Upper lobe of right lung (tissue), 1 donor: ENCODE measurements around the gene GNG14. TPM values are rescaled to one million over a fixed set of nuclear protein-coding genes. Genes with fewer than 3 reads are reported as not detected.

Source experiments
- ATAC-seq: fragments of 200-7000 bp; cut with Tn5 transposase; one replicate; pipeline ENCODE4 v1.9.1; 2020; ENCODE audit warnings: mild to moderate bottlenecking, moderate library complexity
- DNase-seq: peaks from one replicate; pipeline ENCODE4 v3.0.0-alpha.2; 2020
- H3K27ac ChIP-seq: fragments of 200-600 bp; one replicate; pipeline ENCODE4 v1.8.0; 2022
- H3K27me3 ChIP-seq: fragments of 200-600 bp; one replicate; pipeline ENCODE4 v1.8.0; 2022; ENCODE audit warnings: mild to moderate bottlenecking
- H3K36me3 ChIP-seq: fragments of 200-600 bp; one replicate; pipeline ENCODE4 v1.8.0; 2022
- H3K4me1 ChIP-seq: fragments of 200-600 bp; one replicate; pipeline ENCODE4 v1.8.0; 2022
- H3K4me3 ChIP-seq: fragments of 200-600 bp; one replicate; pipeline ENCODE4 v1.8.0; 2022; ENCODE audit warnings: mild to moderate bottlenecking
- H3K9me3 ChIP-seq: fragments of 200-600 bp; one replicate; pipeline ENCODE4 v1.8.0; 2022
- intact Hi-C: fragments of 100-400 bp; cut with DNase I; formaldehyde crosslinking; loops from one replicate; pipeline ENCODE4 v1.11.0; 2022
- total RNA-seq: library from RNA; stranded (reverse); fragmentation: NEBNext Ultra II Directional; extraction: Animal tissue kit (Norgen Biotek cat#: 25700); gene quantifications from one replicate; pipeline ENCODE4 v1.2.1, GENCODE V29; 2021
- TF ChIP-seq, protein P1 (sequence below): fragments of 200-600 bp; IDR thresholded peaks from one replicate; pipeline ENCODE4 v1.8.0; 2022; ENCODE audit warnings: antibody characterized with exemption
- donor health status: DM: no; HTN: yes; CAD: no; lungs with severe emphysema.

The GNG14 gene
- total RNA-seq, 1 donor from 2014 or later = not detected

DNA sequence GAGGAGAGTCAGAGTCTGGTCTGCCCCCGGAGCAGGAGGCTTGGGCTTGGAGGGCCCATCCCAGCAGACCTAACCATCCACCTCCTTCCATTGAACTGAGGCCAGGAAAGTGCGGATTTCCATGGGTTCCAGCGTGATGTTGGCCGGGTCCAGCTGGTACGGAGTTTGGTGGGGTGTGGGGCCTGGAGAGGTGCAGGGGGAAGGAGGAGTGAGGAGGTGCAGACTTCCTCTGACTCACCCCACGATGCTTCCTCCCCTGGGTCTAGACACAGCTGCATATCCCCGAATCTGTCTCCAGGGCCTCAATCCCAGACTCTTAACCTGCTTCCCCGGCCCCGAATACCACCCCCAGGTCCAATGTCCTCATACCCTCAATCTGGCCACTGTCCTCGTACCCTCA is 41.2 kb upstream of the GNG14 start:
- intact Hi-C loops = no loop called here
- Histone ChIP-seq H3K4me1 (peaks cover 6% of the 10 kb centered on the region), H3K36me3 (peaks cover 5% of the 10 kb centered on the region), H3K27me3 (no peaks in the 10 kb centered on the region), H3K4me3 (no peak overlapping the region), H3K27ac (no peak overlapping the region), H3K9me3 (no peaks in the 10 kb centered on the region)
- TF ChIP-seq, protein P1, sequence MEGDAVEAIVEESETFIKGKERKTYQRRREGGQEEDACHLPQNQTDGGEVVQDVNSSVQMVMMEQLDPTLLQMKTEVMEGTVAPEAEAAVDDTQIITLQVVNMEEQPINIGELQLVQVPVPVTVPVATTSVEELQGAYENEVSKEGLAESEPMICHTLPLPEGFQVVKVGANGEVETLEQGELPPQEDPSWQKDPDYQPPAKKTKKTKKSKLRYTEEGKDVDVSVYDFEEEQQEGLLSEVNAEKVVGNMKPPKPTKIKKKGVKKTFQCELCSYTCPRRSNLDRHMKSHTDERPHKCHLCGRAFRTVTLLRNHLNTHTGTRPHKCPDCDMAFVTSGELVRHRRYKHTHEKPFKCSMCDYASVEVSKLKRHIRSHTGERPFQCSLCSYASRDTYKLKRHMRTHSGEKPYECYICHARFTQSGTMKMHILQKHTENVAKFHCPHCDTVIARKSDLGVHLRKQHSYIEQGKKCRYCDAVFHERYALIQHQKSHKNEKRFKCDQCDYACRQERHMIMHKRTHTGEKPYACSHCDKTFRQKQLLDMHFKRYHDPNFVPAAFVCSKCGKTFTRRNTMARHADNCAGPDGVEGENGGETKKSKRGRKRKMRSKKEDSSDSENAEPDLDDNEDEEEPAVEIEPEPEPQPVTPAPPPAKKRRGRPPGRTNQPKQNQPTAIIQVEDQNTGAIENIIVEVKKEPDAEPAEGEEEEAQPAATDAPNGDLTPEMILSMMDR = no peak
- DNase-seq (no peak), ATAC-seq (no peak)

DNA sequence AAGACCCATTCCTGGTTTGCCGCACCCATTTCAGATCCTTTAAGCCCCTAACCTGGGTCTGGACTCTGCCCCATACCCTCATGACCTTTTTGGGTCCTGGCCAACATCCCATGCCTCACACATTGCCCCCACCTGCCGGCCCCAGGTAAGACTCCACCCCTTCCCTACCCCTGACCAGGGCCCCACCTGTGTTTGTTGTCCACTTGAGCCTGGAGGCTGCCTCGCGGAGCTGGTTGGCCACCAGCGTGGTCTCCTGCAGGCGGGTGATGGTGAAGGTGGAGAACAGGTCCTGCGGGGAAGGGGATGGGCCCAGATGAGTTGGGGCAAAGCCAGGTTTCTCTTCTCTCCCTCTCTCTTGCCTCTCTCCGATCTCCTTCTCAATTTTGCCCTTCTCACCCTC is 40.8 kb upstream of the GNG14 start:
- no peak for DNase-seq
- H3K27ac ChIP-seq = no peak overlapping the region
- intact Hi-C loops = no loop called here
- no peaks in the 10 kb centered on the region for H3K27me3 ChIP-seq
- H3K4me3 ChIP-seq = no peak overlapping the region
- ATAC-seq = peak; percentile 4
- peaks cover 10% of the 10 kb centered on the region for H3K36me3 ChIP-seq
- TF ChIP-seq, protein P1 = no peak
- peaks cover 6% of the 10 kb centered on the region for H3K4me1 ChIP-seq
- H3K9me3 ChIP-seq = no peaks in the 10 kb centered on the region

DNA sequence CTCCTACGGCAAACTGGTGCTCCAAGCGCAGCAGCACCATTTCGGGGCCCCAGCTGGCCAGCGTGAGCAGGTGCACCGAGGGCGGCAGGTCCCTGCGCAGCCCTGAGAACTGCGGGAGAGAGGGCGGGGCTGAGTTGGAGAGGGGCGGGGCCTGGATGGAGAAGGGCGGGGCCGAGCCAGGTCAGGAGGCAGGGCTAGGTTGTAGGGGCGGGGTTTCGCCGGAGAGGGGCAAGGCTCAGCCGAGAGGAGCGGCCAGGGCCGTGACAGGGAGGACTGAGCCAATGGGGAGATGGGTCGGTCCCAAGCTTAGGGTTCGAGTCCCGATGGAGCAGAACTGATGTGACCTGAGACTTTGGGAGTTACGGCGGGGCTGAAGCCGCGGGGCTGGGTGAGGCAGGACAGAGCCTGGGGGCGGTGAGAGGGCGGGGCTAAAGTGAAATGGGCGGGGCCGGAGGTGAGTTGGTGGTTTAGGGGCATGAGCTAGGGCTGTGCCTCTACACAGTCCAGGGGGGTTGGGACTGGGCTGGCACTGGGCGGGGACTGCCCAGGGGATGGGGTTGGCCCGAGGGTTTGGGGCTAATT is 40.2 kb upstream of the GNG14 start:
- TF ChIP-seq, protein P1 = no peak
- Histone ChIP-seq H3K27me3 (no peaks in the 10 kb centered on the region), H3K36me3 (peaks cover 10% of the 10 kb centered on the region), H3K9me3 (no peaks in the 10 kb centered on the region), H3K4me3 (peak overlapping the region; percentile 32), H3K27ac (no peak overlapping the region), H3K4me1 (peaks cover 6% of the 10 kb centered on the region)
- ATAC-seq (peak; percentile 96), DNase-seq (peak; percentile 90)
- intact Hi-C loops = no loop called here

DNA sequence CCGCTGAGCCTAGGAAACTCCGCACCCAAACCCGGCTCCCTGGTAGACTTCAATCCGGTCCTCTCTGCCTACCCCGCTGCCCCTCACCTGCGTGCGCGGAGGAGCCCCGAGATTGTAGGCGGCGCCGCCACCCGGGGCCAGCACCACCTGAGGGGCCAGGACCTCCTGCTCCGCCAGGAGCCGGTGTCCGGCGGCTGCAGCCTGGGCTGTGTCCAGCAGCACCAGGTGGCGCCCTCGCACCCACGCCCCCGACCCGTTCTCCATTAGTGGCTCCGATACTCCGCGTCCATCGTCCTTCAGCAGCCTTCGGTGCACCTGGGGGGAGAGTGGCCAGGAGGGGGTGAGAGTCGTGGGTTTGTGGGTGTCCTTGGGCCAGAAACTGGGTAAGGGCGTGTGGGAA is 39.7 kb upstream of the GNG14 start:
- Histone ChIP-seq H3K9me3 (no peaks in the 10 kb centered on the region), H3K36me3 (peaks cover 10% of the 10 kb centered on the region), H3K27me3 (no peaks in the 10 kb centered on the region), H3K27ac (no peak overlapping the region), H3K4me3 (peak overlapping the region; percentile 32), H3K4me1 (peaks cover 6% of the 10 kb centered on the region)
- intact Hi-C loops = no loop called here
- TF ChIP-seq, protein P1 = peak; percentile 26
- ATAC-seq (peak; percentile 46), DNase-seq (no peak)

DNA sequence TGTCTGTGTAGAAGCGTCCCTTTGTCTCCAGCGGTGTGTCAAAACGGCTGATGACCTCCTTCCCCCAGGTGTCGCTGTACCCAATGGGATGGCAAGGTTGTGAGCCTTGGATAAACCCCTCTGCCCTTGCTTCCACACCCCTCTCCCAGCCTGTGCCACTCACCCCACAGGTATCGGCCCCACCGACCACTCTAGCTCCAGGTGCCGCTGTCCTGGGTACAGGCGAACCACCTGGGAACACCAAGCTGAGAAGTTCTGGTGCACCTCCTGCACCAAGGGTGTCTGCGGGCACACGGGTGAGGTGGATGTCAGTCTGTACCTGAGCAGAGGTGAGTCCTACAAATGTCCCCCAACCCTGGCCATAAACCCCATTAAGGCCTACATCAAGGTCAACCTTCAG is 37.9 kb upstream of the GNG14 start:
- peaks cover 23% of the 10 kb centered on the region for H3K36me3 ChIP-seq
- DNase-seq (no peak), ATAC-seq (no peak)
- peaks cover 6% of the 10 kb centered on the region for H3K4me1 ChIP-seq
- no peak overlapping the region for H3K4me3 ChIP-seq
- H3K27ac ChIP-seq = no peak overlapping the region
- TF ChIP-seq, protein P1 = no peak
- no peaks in the 10 kb centered on the region for H3K27me3 ChIP-seq
- intact Hi-C loops = no loop called here
- H3K9me3 ChIP-seq = no peaks in the 10 kb centered on the region

DNA sequence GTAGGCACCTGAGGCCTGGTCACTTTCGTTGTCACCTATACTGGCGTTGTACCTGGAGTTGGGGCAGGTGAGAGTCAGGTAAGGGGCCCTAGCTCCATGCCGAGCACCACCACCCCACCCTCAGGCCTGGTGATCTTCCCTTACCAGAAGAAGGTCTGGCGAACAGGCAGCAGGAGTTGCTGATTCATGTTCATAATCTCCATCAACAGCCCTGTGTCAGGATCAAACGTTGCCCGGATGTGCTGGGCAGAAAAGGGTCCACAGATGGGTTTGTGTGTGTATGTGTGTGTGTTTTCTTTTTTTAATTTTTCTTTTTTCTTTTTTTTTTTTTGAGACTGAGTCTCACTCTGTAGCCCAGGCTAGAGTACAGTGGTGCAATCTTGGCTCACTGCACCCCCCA is 35.6 kb upstream of the GNG14 start:
- intact Hi-C loops = no loop called here
- H3K36me3 ChIP-seq = peaks cover 43% of the 10 kb centered on the region
- H3K27me3 ChIP-seq = no peaks in the 10 kb centered on the region
- H3K9me3 ChIP-seq = no peaks in the 10 kb centered on the region
- no peak for DNase-seq
- peaks cover 6% of the 10 kb centered on the region for H3K4me1 ChIP-seq
- H3K4me3 ChIP-seq = no peak overlapping the region
- no peak overlapping the region for H3K27ac ChIP-seq
- TF ChIP-seq, protein P1 = no peak
- ATAC-seq = no peak
